Omental fat pad (tissue), 4 donors: ENCODE data around the gene SLC4A8. TPM values are rescaled to one million over a fixed set of nuclear protein-coding genes. Genes with fewer than 3 reads are reported as not detected.
"Not testable (repeated sequence)": the region's sequence is repeated elsewhere in the genome, so short reads cannot be mapped to it uniquely, and the experiment has no call there.

Experiments
- ATAC-seq: fragments of 150-250 bp; one replicate; pipeline ENCODE4 v1.9.1; 2016; ENCODE audit warnings: mild to moderate bottlenecking, moderate library complexity; ENCODE audit not compliant: low FRiP score
- DNase-seq: peaks from one replicate; pipeline ENCODE4 v3.0.0-alpha.2; 2019; ENCODE audit warnings: low spot score
- CTCF ChIP-seq, 3 donors: fragments of 450-650 bp; IDR thresholded peaks; one replicate each; pipeline ENCODE4 v1.5.1; 2016 to 2017; ENCODE audit warnings: antibody characterized with exemption in 3 of 3, mild to moderate bottlenecking in 3 of 3, moderate library complexity in 2 of 3
- total RNA-seq, 4 donors: library from RNA; depleted of rRNA; stranded (reverse); fragments of >200 nt; gene quantifications; one replicate each; pipeline ENCODE4 v1.1.0, GENCODE V29; 2016

Gene SLC4A8
- total RNA-seq, 4 donors from 2014 or later = 0.37 to 4.7 (median 1.8) TPM

- ATAC-seq (no peak), DNase-seq (no peak)
- no peak for TF ChIP-seq CTCF (IDR thresholded peaks at IDR 0.05)
These were observed 17.0 kb downstream of the SLC4A8 start for GRCh38 chr12:51441583-51441982.

GRCh38 chr12:51442324-51442723 lies 17.7 kb downstream of the SLC4A8 start:
- no peak for DNase-seq
- no peak for ATAC-seq
- no peak for TF ChIP-seq CTCF (IDR thresholded peaks at IDR 0.05)

GRCh38 chr12:51443573-51443972 lies 18.9 kb downstream of the SLC4A8 start:
- no peak for TF ChIP-seq CTCF (IDR thresholded peaks at IDR 0.05)
- DNase-seq (no peak), ATAC-seq (no peak)

GRCh38 chr12:51448618-51449256 lies 24.1 kb downstream of the SLC4A8 start:
- no peak for DNase-seq
- no peak for ATAC-seq
- no peak for TF ChIP-seq CTCF (IDR thresholded peaks at IDR 0.05)

- TF ChIP-seq CTCF (IDR thresholded peaks at IDR 0.05) = no peak
- DNase-seq (no peak), ATAC-seq (no peak)
These were observed 25.1 kb downstream of the SLC4A8 start for GRCh38 chr12:51449580-51450246.

GRCh38 chr12:51450333-51450732 lies 25.7 kb downstream of the SLC4A8 start:
- DNase-seq = no peak
- no peak for ATAC-seq
- TF ChIP-seq CTCF (IDR thresholded peaks at IDR 0.05) = no peak

GRCh38 chr12:51450806-51451205 lies 26.2 kb downstream of the SLC4A8 start:
- no peak for ATAC-seq
- TF ChIP-seq CTCF (IDR thresholded peaks at IDR 0.05) = no peak

GRCh38 chr12:51454016-51454415 lies 29.4 kb downstream of the SLC4A8 start:
- DNase-seq, ATAC-seq: not testable (repeated sequence)

More at GRCh38 chr12:51450806-51451205, 26.2 kb downstream of the SLC4A8 start:
- no peak for DNase-seq

- DNase-seq, ATAC-seq: not testable (repeated sequence)
These were observed 30.4 kb downstream of the SLC4A8 start for GRCh38 chr12:51455050-51455449.
